NCI-H774 (cell line): ENCODE results near the gene TLX1.

Experiments
- DNase-seq: peaks from one replicate; lab custom pipeline; 2025; lab: John Stamatoyannopoulos, UW

Gene TLX1

DNA sequence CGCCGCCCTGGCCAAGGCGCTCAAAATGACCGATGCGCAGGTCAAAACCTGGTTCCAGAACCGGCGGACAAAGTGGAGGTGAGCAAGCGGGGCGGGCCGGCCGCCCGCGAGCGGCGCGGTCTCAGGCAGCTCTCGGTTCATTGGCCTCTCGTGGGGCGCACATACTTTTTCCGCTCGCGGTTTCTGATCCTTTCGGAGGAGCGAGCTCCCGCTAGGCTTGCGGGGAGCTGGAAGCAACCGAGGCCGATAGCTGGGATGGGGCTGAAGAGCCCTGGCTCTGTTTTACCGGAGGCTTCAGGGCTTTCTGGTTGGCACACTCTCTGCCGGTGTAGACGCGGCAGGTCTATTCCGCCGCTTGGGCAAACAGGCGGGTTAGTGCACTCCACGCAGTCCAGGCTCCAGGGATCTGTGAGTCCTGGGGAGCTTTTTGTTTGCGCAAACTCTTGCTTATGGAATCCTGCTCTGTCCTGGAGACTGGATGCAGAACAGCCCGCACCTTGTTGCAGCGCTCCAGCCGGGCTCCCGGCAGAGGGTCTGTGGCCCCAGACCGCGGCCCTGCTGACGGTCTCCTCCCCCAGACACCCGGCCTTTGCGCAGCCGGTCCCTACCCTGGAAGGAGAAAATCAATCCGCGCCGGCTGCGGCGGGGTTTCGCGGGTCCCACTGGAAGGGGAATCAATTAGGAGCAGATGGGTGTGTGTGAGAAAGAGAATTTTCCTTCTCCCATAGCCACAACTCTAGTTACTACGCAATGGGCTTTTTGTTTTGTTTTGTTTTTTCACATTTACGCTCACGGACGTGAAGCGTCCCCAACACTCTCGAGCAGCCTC lies 3.4 kb downstream of the TLX1 start:
- DNase-seq = no peak

GRCh38 chr10:101135141-101136006 lies 4.3 kb downstream of the TLX1 start:
- no peak for DNase-seq

DNA sequence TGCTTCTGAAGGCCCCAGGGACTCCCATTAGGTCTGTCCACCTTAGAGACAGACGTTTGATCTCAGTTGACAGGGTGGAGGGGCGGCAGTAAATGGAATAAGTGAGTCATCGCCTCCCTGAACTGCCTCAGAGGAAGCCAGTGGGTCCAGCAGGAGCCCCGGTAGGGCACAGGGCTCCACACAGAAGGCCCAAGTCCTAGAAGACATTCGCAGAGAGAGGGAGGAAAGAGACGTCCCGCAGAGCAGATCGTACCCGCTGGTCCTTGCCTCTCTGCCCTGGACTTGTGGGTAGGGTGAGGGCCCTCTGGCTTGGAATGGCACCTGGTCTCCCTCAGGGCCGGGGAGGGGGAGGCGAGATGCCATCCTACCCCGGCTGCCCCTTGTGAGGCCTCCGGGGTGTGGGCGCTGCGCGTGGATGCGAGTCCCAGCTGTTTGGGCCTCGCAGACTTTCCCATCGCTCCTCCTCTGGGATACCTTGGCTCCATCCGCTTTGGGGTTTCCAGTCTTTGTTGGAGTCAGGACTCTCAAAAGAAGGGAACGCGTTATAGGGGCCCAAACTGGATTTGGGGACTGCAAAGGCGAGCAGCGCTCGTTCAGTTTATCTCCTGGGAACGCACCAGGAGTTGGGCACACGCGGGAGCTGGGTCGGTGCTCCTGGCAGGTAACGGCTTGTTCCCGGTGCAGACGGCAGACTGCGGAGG lies 5.1 kb downstream of the TLX1 start:
- no peak for DNase-seq

DNA sequence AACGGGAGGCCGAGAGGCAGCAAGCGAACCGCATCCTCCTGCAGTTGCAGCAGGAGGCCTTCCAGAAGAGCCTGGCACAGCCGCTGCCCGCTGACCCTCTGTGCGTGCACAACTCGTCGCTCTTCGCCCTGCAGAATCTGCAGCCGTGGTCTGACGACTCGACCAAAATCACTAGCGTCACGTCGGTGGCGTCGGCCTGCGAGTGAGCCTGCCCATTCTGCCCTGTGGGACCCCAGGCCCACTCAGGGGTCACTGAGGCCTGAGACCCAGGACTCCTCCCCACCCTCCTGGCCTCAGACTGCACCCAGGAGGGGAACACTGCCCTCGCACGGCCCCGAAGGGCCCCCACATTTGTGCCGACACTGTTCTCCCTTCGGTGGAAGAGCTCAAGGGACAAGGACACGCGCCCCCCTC lies 5.6 kb downstream of the TLX1 start:
- DNase-seq = no peak

DNA sequence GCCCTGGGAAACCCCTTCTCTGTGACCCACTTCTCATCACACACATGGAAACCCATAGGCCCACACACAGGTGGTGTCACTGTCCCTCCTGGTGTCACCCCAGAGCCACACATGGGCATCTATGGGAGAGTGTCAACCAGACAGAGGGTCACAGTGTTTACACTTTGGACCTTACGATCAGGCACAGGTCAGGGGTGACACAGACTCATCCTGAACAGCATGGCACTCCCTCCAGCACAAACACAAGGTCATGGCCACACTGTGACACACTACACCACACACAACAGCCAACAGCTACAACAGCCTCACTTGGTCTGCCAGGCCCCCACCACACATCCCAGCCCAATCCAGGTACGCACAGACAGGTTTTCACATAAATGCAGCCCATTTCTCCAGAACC lies 6.2 kb downstream of the TLX1 start:
- no peak for DNase-seq

DNA sequence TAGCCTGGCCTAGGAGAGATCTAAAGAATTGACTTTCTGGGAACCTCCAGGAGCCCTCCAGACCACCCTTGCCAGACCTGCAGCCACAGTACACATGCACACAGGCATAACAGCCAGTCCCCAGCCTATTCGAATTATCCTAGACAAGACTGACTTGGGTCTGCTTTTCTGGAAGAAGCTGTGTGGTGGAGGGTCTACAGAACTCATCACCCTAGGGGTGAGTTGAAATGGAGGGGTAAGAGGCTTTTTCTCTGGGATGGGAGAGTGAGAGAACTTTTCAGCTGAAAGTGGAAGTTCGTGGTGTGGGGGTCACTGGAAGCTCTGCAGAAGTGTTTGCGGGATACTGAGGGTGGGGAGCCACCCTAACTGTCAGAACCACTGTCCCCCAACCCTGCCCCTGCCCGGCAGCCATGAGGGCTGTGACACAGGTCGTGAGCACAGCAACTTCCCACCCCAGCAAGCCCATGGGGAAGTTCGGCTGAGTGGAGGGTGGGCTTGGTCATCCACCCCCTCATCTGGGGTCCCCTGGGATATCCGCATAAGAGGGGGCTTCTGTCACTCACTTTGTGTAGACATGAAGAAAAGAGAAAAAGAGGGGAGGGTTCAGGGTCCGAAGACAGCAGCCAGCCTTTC lies 7.8 kb downstream of the TLX1 start:
- no peak for DNase-seq

GRCh38 chr10:101139421-101139911 lies 8.4 kb downstream of the TLX1 start:
- no peak for DNase-seq

DNA sequence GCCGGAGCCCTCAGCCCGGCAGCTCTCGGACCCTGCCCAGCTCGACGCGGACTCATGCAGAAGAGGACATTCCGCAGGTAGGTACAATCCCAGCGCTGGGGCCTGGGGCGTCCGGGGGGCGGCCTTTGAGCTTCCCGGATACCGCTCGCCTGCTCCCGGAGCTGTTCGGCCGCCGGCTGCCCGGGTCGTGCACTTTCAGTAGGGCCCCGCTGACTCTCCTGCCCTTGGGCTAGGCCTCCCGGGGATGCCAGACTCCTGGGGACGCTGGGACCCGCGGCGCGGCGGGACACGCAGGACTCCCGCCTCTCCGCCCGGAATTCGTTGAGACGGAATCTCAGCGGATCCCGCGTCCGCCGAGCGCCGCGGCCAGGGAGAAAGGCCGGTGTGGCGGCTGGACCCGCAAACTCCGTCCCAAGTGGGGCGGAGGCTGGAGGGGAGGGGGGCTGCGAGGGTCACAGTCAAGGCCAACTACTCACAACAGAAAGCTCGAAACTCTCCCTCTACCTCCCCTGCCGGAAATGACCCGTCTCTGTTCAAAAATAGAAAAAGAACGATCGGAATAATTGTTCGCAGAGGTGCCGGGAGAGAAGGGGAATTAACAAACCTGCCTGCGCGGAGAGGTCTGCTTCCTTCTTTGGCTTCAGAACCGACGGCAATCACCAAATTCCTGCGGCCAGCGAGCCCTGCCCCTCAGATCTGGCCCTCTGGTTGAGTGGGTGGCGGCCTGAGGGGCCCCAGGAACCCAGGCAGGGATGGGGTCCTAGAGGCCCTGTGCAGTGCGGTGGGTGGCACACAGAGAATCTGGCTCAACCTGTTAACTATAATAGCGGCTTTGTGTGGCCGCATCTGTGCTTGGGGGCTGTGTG lies 9.2 kb downstream of the TLX1 start:
- DNase-seq = no peak

DNA sequence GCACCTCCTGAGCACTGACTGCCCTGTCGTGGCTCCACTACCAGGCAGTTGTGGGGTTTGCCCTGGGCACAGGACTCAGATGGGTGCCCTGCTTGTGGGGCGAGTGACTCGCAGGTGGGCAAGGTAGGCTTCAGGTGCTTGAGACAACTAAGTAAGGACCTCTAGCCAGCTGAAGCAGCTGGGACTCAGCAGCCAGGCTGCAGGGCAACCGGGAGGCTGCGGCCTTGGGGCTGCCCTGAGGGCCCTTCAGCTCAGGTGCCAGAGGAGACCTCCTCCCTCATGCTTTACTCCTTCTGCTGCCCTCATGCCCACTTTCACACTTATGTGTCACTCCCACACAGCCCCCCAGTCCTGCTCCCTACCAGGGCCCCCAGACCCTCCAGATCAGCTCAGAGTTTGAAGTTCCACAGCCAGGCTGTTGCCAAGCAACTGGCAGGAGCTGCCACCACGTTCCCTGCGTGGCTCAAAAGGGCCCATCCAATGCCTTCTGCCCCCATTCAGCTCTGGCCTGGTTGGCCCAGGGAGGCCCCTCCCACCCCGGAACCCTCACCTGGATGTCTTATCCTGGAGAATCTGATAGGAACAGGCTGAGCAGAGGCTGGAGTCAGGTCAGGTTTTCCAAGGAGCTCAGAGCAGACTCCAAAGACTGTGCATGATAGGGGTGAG lies 10.0 kb downstream of the TLX1 start:
- no peak for DNase-seq

DNA sequence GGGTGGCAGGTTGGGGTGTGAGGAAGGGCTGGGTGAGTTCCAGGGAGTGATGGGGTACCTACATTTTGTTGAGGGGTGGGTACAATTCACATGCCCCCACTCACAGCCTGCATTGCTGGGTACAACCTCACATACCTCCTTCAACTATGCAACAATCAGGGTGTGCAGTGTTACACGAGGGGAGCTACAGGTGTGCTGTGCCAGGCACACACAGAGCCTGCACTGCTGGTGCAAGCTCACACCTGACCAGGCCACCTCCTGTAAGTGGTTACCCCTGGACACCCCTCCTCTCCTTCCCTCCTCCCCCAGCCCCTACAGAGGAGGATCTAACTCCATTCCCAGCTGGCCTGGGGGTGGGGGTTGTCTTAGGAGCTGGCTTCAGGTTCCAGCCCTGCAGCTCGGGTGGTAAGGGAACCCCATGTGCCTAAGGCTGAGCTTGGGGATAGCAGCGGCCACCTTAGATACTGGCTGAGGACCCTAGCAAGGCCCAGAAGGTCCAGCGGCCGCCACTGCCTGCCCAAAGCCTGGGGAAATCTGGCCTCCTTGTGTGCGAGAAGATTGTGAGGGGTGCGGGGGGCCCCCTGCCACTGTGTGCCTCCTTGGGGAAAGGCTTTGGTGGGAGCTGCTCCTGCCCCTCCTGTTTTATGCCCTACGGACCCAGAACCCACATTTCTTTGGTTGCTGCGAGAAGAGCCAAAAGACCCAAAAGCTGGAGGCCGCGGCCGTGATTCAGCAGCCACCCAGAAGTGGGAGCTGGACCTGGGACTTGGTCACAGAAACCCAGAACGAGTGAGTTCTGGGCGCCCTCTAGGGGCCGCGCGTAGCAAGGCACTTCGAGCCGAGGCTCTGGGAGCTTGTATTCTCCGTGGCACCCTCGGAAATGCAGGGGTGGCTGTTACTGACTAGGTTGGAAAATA lies 10.8 kb downstream of the TLX1 start:
- DNase-seq = peak; percentile 44

GRCh38 chr10:101142533-101143344 lies 11.6 kb downstream of the TLX1 start:
- DNase-seq = no peak

GRCh38 chr10:101143345-101143630 lies 12.2 kb downstream of the TLX1 start:
- DNase-seq = no peak

GRCh38 chr10:101144053-101144452 lies 13.0 kb downstream of the TLX1 start:
- no peak for DNase-seq

GRCh38 chr10:101145145-101145544 lies 14.0 kb downstream of the TLX1 start:
- no peak for DNase-seq

DNA sequence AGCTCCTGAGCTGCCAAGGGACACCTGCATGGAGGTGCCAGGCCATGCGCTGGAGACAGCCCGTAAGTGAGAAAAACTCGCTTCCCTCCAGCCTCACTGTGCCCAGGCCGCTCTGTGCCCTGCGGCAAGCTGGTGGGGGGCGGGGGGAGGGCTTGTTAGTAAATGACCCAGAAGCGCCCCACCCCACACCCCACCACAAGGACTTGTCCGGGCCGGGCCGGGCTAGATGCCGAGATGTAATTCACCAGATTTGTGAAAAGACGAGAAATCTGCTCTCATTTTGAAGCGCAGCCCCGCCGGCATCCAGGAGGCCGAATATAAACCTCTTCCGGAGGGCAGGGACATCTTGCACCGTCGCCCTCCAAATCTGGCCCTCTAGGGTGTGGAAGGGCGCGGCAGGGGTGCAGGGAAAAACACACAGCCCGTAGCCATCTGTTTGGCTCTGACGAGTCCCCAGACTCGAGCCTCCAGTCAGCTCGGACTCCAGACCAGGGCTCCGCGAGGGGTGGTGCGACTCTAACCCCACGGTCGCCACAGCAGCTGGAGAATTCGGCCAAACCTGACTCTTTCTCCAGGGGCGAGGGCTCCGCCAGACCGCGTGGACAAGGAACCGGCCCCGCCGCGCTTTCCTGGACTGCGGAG lies 14.8 kb downstream of the TLX1 start:
- no peak for DNase-seq

DNA sequence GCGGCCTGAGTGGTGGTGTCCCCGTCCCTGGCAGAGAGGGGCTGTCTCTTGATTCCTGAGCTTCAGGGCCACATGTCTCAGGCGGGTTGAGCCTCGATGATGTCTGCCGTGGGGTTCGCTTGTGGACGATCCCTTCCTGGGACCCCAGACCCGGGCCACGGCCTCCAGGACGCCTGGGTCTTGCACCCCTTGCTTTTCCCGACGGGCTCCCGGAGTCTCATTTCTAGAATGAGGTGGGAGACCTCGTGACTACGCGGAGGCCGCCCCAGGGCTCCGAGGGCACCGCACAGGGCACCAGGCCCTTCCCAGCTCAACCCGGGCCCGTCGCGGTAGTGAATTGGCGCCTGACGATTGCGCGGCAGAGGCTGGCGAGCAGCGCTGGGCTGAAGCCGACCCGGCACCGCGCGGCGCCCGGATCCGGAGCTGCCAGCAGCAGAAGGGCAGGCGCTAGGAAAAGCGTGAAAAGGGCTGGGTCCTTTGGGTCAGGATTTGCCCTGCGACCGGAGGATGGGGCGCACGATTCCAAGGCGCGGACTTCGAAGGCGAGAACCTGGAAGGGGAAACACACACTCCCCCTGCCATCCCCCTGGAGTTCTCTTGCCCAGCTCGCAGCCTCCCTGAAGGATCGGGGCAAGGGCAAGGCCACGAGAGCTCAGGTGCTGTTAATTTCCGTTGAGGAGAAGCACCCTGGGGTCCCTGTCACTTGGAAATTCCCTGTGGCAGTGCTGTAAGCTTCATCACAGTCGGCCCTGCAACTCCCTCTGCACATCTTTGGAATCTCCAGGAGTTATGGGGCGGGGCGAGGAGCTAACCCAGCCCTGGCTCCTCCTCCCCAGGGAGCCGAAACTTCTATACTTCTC lies 15.5 kb downstream of the TLX1 start:
- DNase-seq = no peak

DNA sequence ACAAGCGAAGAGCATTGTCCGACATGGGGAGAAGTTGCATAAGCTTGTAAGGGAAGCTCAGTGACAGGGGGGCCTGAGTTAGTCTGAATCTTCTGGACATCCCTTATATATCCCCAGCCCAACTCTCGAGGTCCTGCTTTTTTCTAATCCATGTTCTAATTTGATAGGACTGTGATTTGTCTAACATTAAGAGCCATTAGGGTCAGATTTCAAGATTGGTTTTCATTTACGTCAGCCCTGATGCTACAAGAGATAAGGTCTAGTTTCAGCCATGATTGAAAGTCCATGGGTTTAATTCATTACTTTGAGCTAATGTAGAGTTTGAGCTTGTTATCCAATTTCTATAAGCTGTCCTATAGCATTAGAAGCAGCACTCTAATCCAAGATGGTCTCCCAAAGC lies 20.3 kb downstream of the TLX1 start:
- DNase-seq = no peak
